HUES48 (cell line): Measurements from ENCODE around the gene AMT.

Experiments
- H3K27ac ChIP-seq: one replicate; pipeline ENCODE4 v1.7.0; 2013; ENCODE audit warnings: low read depth, low read length, inconsistent platforms
- H3K27me3 ChIP-seq: 2 replicates; pipeline ENCODE4 v1.6.1; 2013; ENCODE audit warnings: mild to moderate bottlenecking, low read length; ENCODE audit not compliant: control insufficient read depth, insufficient read depth
- H3K36me3 ChIP-seq: 2 replicates; pipeline ENCODE4 v1.6.1; 2013; ENCODE audit warnings: low read length; ENCODE audit not compliant: control insufficient read depth, insufficient read depth
- H3K4me1 ChIP-seq: 2 replicates; pipeline ENCODE4 v1.6.1; 2013; ENCODE audit warnings: mild to moderate bottlenecking, low read length; ENCODE audit not compliant: control insufficient read depth, insufficient read depth
- H3K4me3 ChIP-seq: 2 replicates; pipeline ENCODE4 v1.5.1; 2013; ENCODE audit warnings: mild to moderate bottlenecking, low read depth, low read length
- H3K9ac ChIP-seq: 2 replicates; pipeline ENCODE4 v1.6.1; 2013; ENCODE audit warnings: mild to moderate bottlenecking, low read depth, low read length, moderate library complexity
- H3K9me3 ChIP-seq: 2 replicates; pipeline ENCODE4 v1.6.1; 2013; ENCODE audit warnings: low read length; ENCODE audit not compliant: control insufficient read depth, insufficient read depth

The AMT gene

DNA sequence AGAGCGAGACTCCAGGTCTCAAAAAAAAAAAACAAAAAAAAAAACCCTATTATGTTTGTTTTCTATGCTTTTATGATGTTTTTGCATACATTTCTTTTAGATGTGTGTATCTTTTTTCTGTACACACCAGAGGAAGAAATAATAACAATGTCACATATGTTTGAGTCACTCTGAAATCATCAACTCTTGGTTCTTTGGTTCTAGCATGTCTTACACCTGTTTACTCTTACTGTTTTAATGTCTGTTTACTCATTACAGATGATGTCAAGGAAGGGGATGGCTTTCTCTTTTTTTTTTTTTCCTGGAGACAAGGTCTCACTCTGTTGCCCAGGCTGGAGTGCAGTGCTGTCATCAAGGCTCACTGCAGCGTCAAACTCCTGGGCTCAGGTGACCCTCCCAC, 34.6 kb downstream of the AMT start:
- no peaks in the 10 kb centered on the region for H3K9me3 ChIP-seq
- H3K27ac ChIP-seq = no peak overlapping the region
- H3K9ac ChIP-seq = no peak overlapping the region
- H3K4me1 ChIP-seq = no peaks in the 10 kb centered on the region
- H3K4me3 ChIP-seq = no peak overlapping the region
- no peaks in the 10 kb centered on the region for H3K27me3 ChIP-seq
- peaks cover 3% of the 10 kb centered on the region; the same call in 1 of the 2 replicates for H3K36me3 ChIP-seq

DNA sequence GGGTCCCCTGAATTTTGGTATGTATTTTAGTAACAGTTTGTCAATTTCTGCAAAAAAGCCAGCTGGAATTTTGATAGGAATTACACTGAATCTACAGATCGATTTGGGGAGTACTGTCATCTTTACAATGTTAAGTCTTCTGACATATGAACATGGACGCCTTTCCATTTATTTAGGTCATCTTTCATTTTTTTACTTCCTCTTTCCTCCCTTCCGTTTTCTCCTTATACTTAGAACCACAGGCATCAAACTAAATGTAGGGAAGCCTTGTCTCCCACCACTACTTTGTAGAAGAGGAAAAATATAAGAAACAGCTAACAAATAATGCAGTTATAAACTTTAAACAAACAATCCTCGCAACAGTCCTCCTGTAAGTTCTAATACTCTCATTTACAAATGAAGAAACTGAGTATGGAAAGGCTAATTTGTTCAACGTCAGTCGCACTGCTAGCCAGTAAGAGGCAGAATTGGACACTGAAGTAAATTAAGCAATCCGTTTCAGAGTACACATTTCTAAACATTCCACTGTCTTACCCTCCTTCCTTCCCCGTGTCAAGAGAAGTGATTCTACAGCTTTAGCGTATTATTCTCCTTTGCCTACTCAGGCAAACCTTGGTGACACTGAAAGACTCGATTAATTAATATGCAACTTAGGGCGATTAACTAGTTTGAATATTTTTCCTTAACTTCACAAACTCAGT, 36.1 kb downstream of the AMT start:
- H3K4me1 ChIP-seq = no peaks in the 10 kb centered on the region
- H3K36me3 ChIP-seq = peaks cover 3% of the 10 kb centered on the region; the same call in 1 of the 2 replicates
- H3K4me3 ChIP-seq = no peak overlapping the region
- no peak overlapping the region for H3K27ac ChIP-seq
- no peaks in the 10 kb centered on the region for H3K27me3 ChIP-seq
- H3K9me3 ChIP-seq = no peaks in the 10 kb centered on the region
- no peak overlapping the region for H3K9ac ChIP-seq

DNA sequence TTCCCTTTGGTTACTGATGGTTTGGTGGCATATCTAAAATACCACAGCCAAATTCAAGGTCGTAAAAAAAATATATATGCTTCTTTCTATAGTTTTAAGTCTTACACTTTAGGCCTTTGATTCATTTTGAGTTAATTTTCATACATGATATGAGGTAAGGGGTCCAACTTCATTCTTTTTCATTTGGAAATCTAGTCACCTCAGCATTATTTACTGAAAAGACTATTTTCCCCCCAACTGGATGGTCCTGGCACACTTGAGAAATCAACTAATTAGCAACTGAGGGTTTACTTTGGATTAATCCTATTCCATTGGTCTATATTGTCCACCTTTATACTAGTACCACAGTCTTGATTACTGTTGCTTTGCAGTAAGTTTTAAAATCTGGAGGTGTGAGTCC, 36.7 kb downstream of the AMT start:
- H3K4me3 ChIP-seq = no peak overlapping the region
- no peak overlapping the region for H3K9ac ChIP-seq
- H3K9me3 ChIP-seq = no peaks in the 10 kb centered on the region
- peaks cover 3% of the 10 kb centered on the region; the same call in 1 of the 2 replicates for H3K36me3 ChIP-seq
- H3K27me3 ChIP-seq = no peaks in the 10 kb centered on the region
- H3K4me1 ChIP-seq = no peaks in the 10 kb centered on the region
- no peak overlapping the region for H3K27ac ChIP-seq

DNA sequence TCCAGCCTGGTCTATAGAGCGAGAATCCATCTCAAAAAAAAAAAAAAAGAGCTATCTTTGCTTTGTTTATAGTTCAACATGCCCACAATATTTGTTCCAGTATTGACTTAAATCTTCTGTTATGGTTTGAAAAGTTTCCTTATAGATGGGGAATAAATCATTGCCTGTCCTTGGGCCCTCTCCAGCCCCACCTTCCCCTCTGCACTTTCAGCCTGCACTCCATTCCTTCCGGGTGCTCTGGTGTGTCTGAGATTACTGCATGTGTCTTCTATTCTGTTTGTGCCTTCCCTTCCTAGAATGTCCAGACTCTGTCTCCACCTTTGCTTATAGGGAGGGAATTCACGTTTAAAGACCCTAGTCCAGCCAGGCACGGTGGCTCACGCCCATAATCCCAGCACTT, 38.9 kb downstream of the AMT start:
- H3K4me3 ChIP-seq = no peak overlapping the region
- no peaks in the 10 kb centered on the region for H3K9me3 ChIP-seq
- peaks cover 3% of the 10 kb centered on the region; the same call in 1 of the 2 replicates for H3K36me3 ChIP-seq
- H3K27me3 ChIP-seq = no peaks in the 10 kb centered on the region
- no peak overlapping the region for H3K9ac ChIP-seq
- no peak overlapping the region for H3K27ac ChIP-seq
- no peaks in the 10 kb centered on the region for H3K4me1 ChIP-seq

DNA sequence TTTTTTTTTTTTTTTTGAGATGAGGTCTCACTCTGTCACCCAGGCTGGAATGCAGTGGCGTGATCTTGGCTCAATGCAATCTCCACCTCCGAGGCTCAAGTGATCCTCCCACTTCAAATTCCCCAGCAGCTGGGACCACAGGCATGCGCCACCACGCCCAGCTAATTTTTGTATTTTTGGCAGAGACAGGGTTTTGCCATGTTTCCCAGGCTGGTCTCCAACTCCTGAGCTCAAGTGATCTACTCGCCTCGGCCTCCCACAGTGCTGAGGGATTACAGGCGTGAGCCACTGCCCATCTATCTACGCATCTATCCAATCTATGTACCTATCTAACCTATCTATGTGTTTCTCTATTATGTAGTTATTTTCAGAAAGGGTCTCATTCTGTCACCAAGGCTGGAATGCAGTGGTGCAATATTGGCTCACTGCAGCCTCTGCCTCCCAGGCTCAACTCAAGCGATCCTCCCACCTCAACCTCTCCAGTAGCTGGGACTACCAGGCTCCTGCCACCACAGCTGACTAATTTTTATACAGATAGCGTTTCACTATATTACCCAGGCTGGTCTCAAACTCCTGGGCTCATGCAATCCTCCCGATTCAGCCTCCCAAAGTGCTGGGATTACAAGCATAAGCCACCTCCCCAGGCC, 43.9 kb downstream of the AMT start:
- no peak overlapping the region for H3K27ac ChIP-seq
- H3K4me3 ChIP-seq = no peak overlapping the region
- H3K27me3 ChIP-seq = no peaks in the 10 kb centered on the region
- no peak overlapping the region for H3K9ac ChIP-seq
- no peaks in the 10 kb centered on the region for H3K4me1 ChIP-seq
- peaks cover 25% of the 10 kb centered on the region for H3K36me3 ChIP-seq
- H3K9me3 ChIP-seq = no peaks in the 10 kb centered on the region

DNA sequence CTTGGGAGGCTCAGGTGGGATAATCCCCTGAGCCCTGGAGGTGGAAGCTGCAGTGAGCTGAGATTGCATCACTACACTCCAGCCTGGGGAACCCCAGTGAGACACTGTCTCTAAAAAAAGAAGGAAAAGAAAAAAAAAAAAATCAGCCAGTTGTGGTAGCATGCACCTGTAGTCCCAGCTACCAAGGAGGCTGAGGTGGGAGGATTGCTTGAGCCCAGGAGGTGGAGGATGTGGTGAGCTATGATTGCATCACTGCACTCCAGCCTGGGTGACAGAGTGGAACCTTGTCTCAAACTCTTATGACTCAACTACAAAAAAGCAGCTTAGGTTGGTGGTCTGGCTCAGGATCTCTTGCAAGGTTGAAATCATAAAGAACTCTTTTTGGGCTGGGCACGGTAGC, 44.8 kb downstream of the AMT start:
- Histone ChIP-seq H3K9ac (no peak overlapping the region), H3K4me1 (no peaks in the 10 kb centered on the region), H3K9me3 (no peaks in the 10 kb centered on the region), H3K27ac (no peak overlapping the region), H3K27me3 (no peaks in the 10 kb centered on the region), H3K36me3 (peaks cover 33% of the 10 kb centered on the region), H3K4me3 (no peak overlapping the region)

DNA sequence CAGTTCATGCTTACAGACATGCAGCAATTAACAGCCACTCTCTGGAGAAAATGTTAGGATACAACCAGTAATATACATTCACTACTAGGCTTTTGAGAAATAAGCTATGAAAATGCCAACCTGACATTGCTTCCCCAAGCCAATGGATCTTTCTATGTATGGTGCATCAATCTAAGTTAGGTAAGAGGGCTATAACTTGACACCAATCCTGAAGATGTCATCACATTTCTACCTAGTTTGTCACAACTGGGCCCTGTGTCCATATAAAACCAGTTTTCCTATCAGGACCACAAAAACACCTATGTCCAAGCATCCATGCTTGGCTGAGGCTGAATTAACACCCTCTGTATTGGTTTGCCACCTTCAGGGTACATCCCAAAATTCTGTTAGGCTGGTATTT, 50.3 kb downstream of the AMT start:
- peaks cover 67% of the 10 kb centered on the region for H3K36me3 ChIP-seq
- no peaks in the 10 kb centered on the region for H3K9me3 ChIP-seq
- no peaks in the 10 kb centered on the region for H3K4me1 ChIP-seq
- no peak overlapping the region for H3K27ac ChIP-seq
- no peak overlapping the region for H3K9ac ChIP-seq
- no peaks in the 10 kb centered on the region for H3K27me3 ChIP-seq
- H3K4me3 ChIP-seq = no peak overlapping the region

DNA sequence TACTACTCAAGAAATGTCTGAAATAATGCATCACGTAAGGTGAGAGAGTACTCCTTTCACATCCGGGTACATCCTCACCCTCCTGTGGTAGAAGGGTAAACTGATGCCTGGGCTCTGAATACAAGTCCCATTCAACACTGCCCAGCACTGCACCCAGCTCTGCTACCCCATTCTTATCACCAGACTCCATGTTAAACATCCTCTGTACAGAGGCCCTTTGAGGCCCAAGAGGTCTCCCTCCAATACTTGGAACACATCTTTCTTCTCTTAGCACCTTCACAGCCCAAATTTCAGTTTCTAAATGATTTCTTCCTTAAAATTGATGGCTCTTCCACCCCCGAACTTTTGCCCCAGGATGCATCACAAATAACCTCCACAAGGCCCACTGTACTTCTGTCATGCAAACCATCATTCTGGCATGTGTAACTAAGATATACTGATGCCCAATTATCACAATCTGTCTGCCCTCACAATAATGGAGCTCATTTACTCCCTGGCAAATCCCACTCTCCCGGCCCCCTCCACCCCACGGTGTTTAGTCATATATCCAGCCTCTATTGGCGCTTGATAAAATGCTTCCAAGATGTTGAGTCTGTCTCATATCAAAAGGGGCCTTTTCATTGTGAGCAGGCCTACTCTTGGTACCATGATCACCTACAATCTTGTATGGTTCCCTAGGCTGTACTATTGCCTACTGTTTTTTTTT, 51.5 kb downstream of the AMT start:
- peaks cover 78% of the 10 kb centered on the region for H3K36me3 ChIP-seq

More for the DNA sequence above, 51.5 kb downstream of the AMT start:
- H3K27me3 ChIP-seq = no peaks in the 10 kb centered on the region
- no peaks in the 10 kb centered on the region for H3K9me3 ChIP-seq
- H3K4me3 ChIP-seq = no peak overlapping the region
- no peaks in the 10 kb centered on the region for H3K4me1 ChIP-seq
- no peak overlapping the region for H3K9ac ChIP-seq
- no peak overlapping the region for H3K27ac ChIP-seq
